H1 (cell line): ENCODE measurements around the gene NFATC4. TPM values are rescaled to one million over a fixed set of nuclear protein-coding genes. Genes with fewer than 3 reads are reported as not detected.

Experiments
- CTCF ChIA-PET: fragments of 300-600 bp; sonication (Branson Sonifier 250); formaldehyde crosslinking; loops from one replicate; lab custom pipeline; 2021; ENCODE audit not compliant: partially characterized antibody; lab: Charles Lee
- POLR2A ChIA-PET: fragments of 300-600 bp; sonication (Branson Sonifier 250); formaldehyde crosslinking; loops from one replicate; lab custom pipeline; 2021; ENCODE audit warnings: inconsistent platforms; ENCODE audit not compliant: partially characterized antibody; lab: Charles Lee
- DNase-seq, 2 experiments: peaks; one replicate each; pipeline versions ENCODE4 v3.0.0 to v3.0.0-alpha.2; 2010 to 2022; ENCODE audit warnings: low spot score in 2 of 2, low read depth in 1 of 2, mixed read lengths in 1 of 2
- FAIRE-seq: peaks from 2 replicates; lab custom pipeline; 2011; peaks lifted over from hg19 to GRCh38; lab: Jason Lieb, UNC
- H2AFZ ChIP-seq: 2 replicates; pipeline ENCODE4 v1.8.1; 2012; ENCODE audit warnings: low read length, inconsistent platforms
- H2AK5ac ChIP-seq: 2 replicates; pipeline ENCODE4 v1.6.1; 2013; ENCODE audit warnings: low read depth, low read length
- H2BK120ac ChIP-seq: replicated peaks from 2 replicates; pipeline ENCODE3; 2013; ENCODE audit warnings: low read depth, low read length, inconsistent platforms
- H2BK12ac ChIP-seq: 2 replicates; pipeline ENCODE4 v1.6.1; 2013; ENCODE audit warnings: low read depth, low read length
- H2BK15ac ChIP-seq: 2 replicates; pipeline ENCODE4 v1.6.1; 2013; ENCODE audit warnings: low read length
- H2BK20ac ChIP-seq: 2 replicates; pipeline ENCODE4 v1.6.1; 2013; ENCODE audit warnings: low read length
- H2BK5ac ChIP-seq: 2 replicates; pipeline ENCODE4 v1.6.1; 2013; ENCODE audit warnings: low read depth, low read length
- H3K14ac ChIP-seq: 2 replicates; pipeline ENCODE4 v1.6.1; 2013; ENCODE audit warnings: inconsistent platforms; ENCODE audit not compliant: insufficient read length
- H3K18ac ChIP-seq: 2 replicates; pipeline ENCODE4 v1.6.1; 2013; ENCODE audit warnings: low read length; ENCODE audit errors: extremely low read depth
- H3K23ac ChIP-seq: 2 replicates; pipeline ENCODE4 v1.6.1; 2013; ENCODE audit warnings: inconsistent platforms; ENCODE audit not compliant: insufficient read length
- H3K23me2 ChIP-seq: 2 replicates; pipeline ENCODE4 v1.6.1; 2013; ENCODE audit warnings: low read depth, low read length
- H3K27ac ChIP-seq: 2 replicates; pipeline ENCODE4 v1.6.1; 2011; ENCODE audit warnings: low read depth, low read length, inconsistent platforms
- H3K27me3 ChIP-seq, 4 experiments: replicated peaks in 1 of 4; 1 replicate in 1 of 4; 2 replicates in 3 of 4; pipeline versions ENCODE4 v1.6.1 to v1.8.1; 2011 to 2013; ENCODE audit warnings: low read length in 3 of 4, mild to moderate bottlenecking in 3 of 4, inconsistent platforms in 2 of 4, mixed read lengths in 2 of 4, moderate library complexity in 1 of 4; ENCODE audit not compliant: control insufficient read depth in 3 of 4, insufficient read depth in 3 of 4; ENCODE audit errors: extremely low read depth in 1 of 4
- H3K36me3 ChIP-seq, 4 experiments: 2 replicates each; pipeline versions ENCODE4 v1.6.1 to v1.8.1; 2011 to 2013; ENCODE audit warnings: mild to moderate bottlenecking in 4 of 4, low read length in 3 of 4, moderate library complexity in 2 of 4, control low read depth in 1 of 4, inconsistent platforms in 1 of 4; ENCODE audit not compliant: insufficient read depth in 4 of 4, control insufficient read depth in 2 of 4
- H3K4ac ChIP-seq: replicated peaks from 2 replicates; pipeline ENCODE3; 2013; ENCODE audit warnings: low read length, low read depth, mixed read lengths, inconsistent platforms; ENCODE audit not compliant: insufficient read length
- H3K4me1 ChIP-seq, 4 experiments: replicated peaks in 1 of 4; 1 replicate in 1 of 4; 2 replicates in 3 of 4; pipeline versions ENCODE4 v1.6.1 to v1.8.1; 2011 to 2013; ENCODE audit warnings: low read length in 3 of 4, inconsistent platforms in 2 of 4, mixed read lengths in 1 of 4; ENCODE audit not compliant: insufficient read depth in 4 of 4, control insufficient read depth in 3 of 4
- H3K4me2 ChIP-seq, 2 experiments: 2 replicates each; pipeline versions ENCODE4 v1.6.1 to v1.8.1; 2011 to 2013; ENCODE audit warnings: low read depth in 2 of 2, low read length in 2 of 2, control low read depth in 1 of 2, inconsistent platforms in 1 of 2, mild to moderate bottlenecking in 1 of 2; ENCODE audit not compliant: insufficient read depth in 1 of 2
- H3K4me3 ChIP-seq, 4 experiments: fragments of 200-600, 300-600 bp in 1 of 4; sonication (generic), shearing (Covaris generic), sonication (Bioruptor Twin) in 1 of 4; 2 replicates each; pipeline versions ENCODE4 v1.5.1 to v1.8.1; 2011 to 2016; ENCODE audit warnings: low read length in 4 of 4, low read depth in 3 of 4, control low read depth in 2 of 4, inconsistent platforms in 2 of 4, mild to moderate bottlenecking in 2 of 4, mixed read lengths in 1 of 4, moderate library complexity in 1 of 4; ENCODE audit not compliant: insufficient read depth in 2 of 4; ENCODE audit errors: extremely low read depth in 1 of 4
- H3K56ac ChIP-seq: replicated peaks from 2 replicates; pipeline ENCODE3; 2013; ENCODE audit warnings: low read depth, mild to moderate bottlenecking, mixed read lengths, low read length, inconsistent platforms; ENCODE audit not compliant: insufficient read length
- H3K79me1 ChIP-seq: 2 replicates; pipeline ENCODE4 v1.6.1; 2013; ENCODE audit warnings: low read depth, low read length, control low read depth
- H3K79me2 ChIP-seq, 2 experiments: 2 replicates each; pipeline versions ENCODE4 v1.6.1 to v1.8.1; 2012 to 2013; ENCODE audit warnings: low read length in 2 of 2, mild to moderate bottlenecking in 2 of 2, inconsistent platforms in 1 of 2; ENCODE audit not compliant: insufficient read depth in 2 of 2, control insufficient read depth in 1 of 2
- H3K9ac ChIP-seq, 4 experiments: replicated peaks in 1 of 4; 1 replicate in 1 of 4; 2 replicates in 3 of 4; pipeline versions ENCODE4 v1.6.1 to v1.8.1; 2011 to 2013; ENCODE audit warnings: low read depth in 3 of 4, low read length in 3 of 4, control low read depth in 2 of 4, mild to moderate bottlenecking in 2 of 4, moderate library complexity in 2 of 4, inconsistent platforms in 1 of 4; ENCODE audit errors: extremely low read depth in 1 of 4
- H3K9me3 ChIP-seq, 2 experiments: 2 replicates each; pipeline versions ENCODE4 v1.6.1 to v1.8.1; 2012 to 2013; ENCODE audit warnings: mild to moderate bottlenecking in 2 of 2, moderate library complexity in 2 of 2, control low read depth in 1 of 2, inconsistent platforms in 1 of 2, low read depth in 1 of 2, low read length in 1 of 2, mixed read lengths in 1 of 2; ENCODE audit not compliant: insufficient read depth in 2 of 2
- H4K20me1 ChIP-seq, 2 experiments: replicated peaks in 1 of 2; 2 replicates each; pipeline versions ENCODE3 to v1.8.1; 2011 to 2013; ENCODE audit warnings: inconsistent platforms in 2 of 2, low read length in 2 of 2, mild to moderate bottlenecking in 1 of 2; ENCODE audit not compliant: insufficient read depth in 2 of 2, control insufficient read depth in 1 of 2
- H4K5ac ChIP-seq: 2 replicates; pipeline ENCODE4 v1.6.1; 2013; ENCODE audit warnings: low read length, low read depth, mixed read lengths, inconsistent platforms; ENCODE audit not compliant: insufficient read length
- H4K8ac ChIP-seq: 2 replicates; pipeline ENCODE4 v1.8.0; 2013; ENCODE audit warnings: mild to moderate bottlenecking, moderate library complexity, low read length, inconsistent platforms; ENCODE audit not compliant: insufficient read depth; ENCODE audit errors: extremely low read depth
- H4K91ac ChIP-seq: replicated peaks from 2 replicates; pipeline ENCODE3; 2013; ENCODE audit warnings: low read length, mixed read lengths, inconsistent platforms; ENCODE audit not compliant: insufficient read length
- CHD2 ChIP-seq: IDR thresholded peaks from 2 replicates; pipeline ENCODE4 v1.6.1; 2012; ENCODE audit warnings: low read length, improper control_type of control experiment
- CTBP2 ChIP-seq: IDR thresholded peaks from 2 replicates; pipeline ENCODE4 v1.7.0; 2011; ENCODE audit warnings: borderline replicate concordance, mild to moderate bottlenecking, moderate library complexity, mixed read lengths, low read length; ENCODE audit not compliant: insufficient read depth, insufficient read length
- E2F6 ChIP-seq: IDR thresholded peaks from 2 replicates; pipeline ENCODE4 v1.6.1; 2012; ENCODE audit warnings: inconsistent platforms
- JUN ChIP-seq: IDR thresholded peaks from 2 replicates; pipeline ENCODE4 v1.6.1; 2011; ENCODE audit warnings: low read depth, mild to moderate bottlenecking, improper control_type of control experiment, low read length
- NRF1 ChIP-seq: IDR thresholded peaks from 2 replicates; pipeline ENCODE4 v1.6.1; 2011; ENCODE audit warnings: mild to moderate bottlenecking, low read depth, low read length, improper control_type of control experiment
- POU5F1 ChIP-seq: IDR thresholded peaks from 2 replicates; pipeline ENCODE4 v1.6.1; 2011; ENCODE audit warnings: low read depth, mild to moderate bottlenecking, low read length, moderate library complexity
- SAP30 ChIP-seq: fragments of 300-600 bp; sonication (generic); IDR thresholded peaks from 2 replicates; pipeline ENCODE4 v1.7.1; 2012; ENCODE audit warnings: low read length, moderate library complexity, mild to moderate bottlenecking, inconsistent platforms; ENCODE audit not compliant: insufficient read depth, insufficient replicate concordance
- SIN3A ChIP-seq, 2 experiments: IDR thresholded peaks in 1 of 2; conservative IDR thresholded peaks in 1 of 2; 2 replicates each; pipeline ENCODE4 v1.6.1; 2011 to 2012; ENCODE audit warnings: low read length in 2 of 2, improper control_type of control experiment in 1 of 2, low read depth in 1 of 2, mild to moderate bottlenecking in 1 of 2
- SP1 ChIP-seq: IDR thresholded peaks from 2 replicates; pipeline ENCODE4 v1.6.1; 2011; ENCODE audit warnings: low read depth, low read length
- SP4 ChIP-seq: IDR thresholded peaks from 2 replicates; pipeline ENCODE4 v1.6.1; 2012; ENCODE audit warnings: low read length, inconsistent platforms
- TAF1 ChIP-seq: IDR thresholded peaks from 2 replicates; pipeline ENCODE4 v1.6.1; 2011; ENCODE audit warnings: mild to moderate bottlenecking, low read depth, low read length
- TBP ChIP-seq: IDR thresholded peaks from 2 replicates; pipeline ENCODE4 v1.6.1; 2011; ENCODE audit warnings: low read depth, low read length, improper control_type of control experiment
- YY1 ChIP-seq: IDR thresholded peaks from 2 replicates; pipeline ENCODE4 v1.6.1; 2011; ENCODE audit warnings: low read depth, mild to moderate bottlenecking, low read length
- WGBS, 2 experiments: shearing (Covaris generic) in 1 of 2; methylation state at CpG; one replicate each; pipeline versions ENCODE4 v1.1.6 to v1.1.7; 2013 to 2015; ENCODE audit warnings: low lambda C conversion rate in 2 of 2, mixed read lengths in 2 of 2, inconsistent platforms in 1 of 2, low coverage in 1 of 2, missing lambda C conversion rate in 1 of 2; ENCODE audit not compliant: insufficient replicate concordance in 2 of 2, insufficient coverage in 1 of 2, insufficient read length in 1 of 2; ENCODE audit errors: extremely low coverage in 1 of 2, missing lambda C conversion rate in 1 of 2; 5-methylcytosine and 5-hydroxymethylcytosine counted together
- polyA plus RNA-seq, 7 experiments: library from polyadenylated mRNA; depleted of rRNA in 3 of 7; stranded (reverse) in 5 of 7; unstranded in 2 of 7; fragments of >200 nt in 5 of 7; fragments of 200-250 nt in 2 of 7; gene quantifications; 1 replicate in 5 of 7; 2 replicates in 1 of 7; 4 replicates in 1 of 7; pipeline versions ENCODE4 v1.2.1 to v1.2.3, GENCODE V29; 2011 to 2013; ENCODE audit warnings: missing spikeins in 2 of 7, mixed read lengths in 2 of 7
- total RNA-seq: library from RNA; stranded (reverse); fragmentation: NEBNext Ultra II Directional; extraction: Animal tissue kit (Norgen Biotek cat#: 25700); gene quantifications from 2 replicates; pipeline ENCODE4 v1.2.1, GENCODE V29; 2021

The NFATC4 gene
- total and polyA plus RNA-seq, 2 of the 8 experiments (the other 6 are each of a cell fraction or from before 2014, with no cell fraction given), result 47.3 to 50.3 TPM

DNA sequence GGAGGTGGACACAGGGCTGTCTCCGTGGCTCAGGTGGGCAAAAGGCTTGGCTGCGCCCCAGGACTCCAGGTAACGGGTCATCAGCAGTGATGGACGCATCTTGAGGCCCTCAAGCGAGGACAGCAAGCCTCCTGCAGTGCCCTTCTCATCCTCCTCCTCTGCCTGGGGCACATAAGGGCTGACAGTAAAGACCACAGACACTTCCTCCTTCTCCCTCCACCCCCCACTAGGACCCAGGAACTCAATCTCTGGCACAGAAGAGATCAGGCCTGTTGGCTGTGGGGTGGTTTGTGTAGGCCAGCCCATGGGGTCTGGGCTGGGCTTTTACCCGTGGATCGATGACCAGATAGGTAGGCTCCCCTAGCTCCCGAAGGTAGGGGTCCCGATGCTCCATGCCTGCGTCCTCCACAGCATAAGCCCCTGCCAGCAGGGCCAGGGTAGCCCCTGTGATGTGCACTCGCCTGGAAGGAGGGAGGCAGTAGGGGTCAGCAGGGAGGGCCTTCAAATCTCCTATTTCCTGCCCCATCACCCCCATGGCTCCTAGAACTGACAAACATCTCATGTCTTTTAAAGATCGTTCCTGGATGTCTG lies 38.8 kb upstream of the NFATC4 start:
- Histone ChIP-seq H2BK15ac (peak overlapping the region; percentile 1; the same call in 1 of the 2 replicates), H3K36me3 (no peaks in the 10 kb centered on the region), H2BK20ac (no peak overlapping the region), H3K18ac (no peak overlapping the region), H3K79me1 (no peaks in the 10 kb centered on the region), H3K9me3 (no peaks in the 10 kb centered on the region), H3K56ac (no peak overlapping the region), H3K23me2 (peaks cover 8% of the 10 kb centered on the region), H2AFZ (no peak overlapping the region), H3K27ac (no peak overlapping the region), H3K4me3 (no peak overlapping the region), H3K4me1 (peaks cover 0 to 6% (median 5%) of the 10 kb centered on the region in 4 experiments; a peak in 5 of 7 replicates), H3K4ac (no peak overlapping the region), H4K5ac (no peak overlapping the region), H2BK120ac (no peak overlapping the region), H3K14ac (no peak overlapping the region), H3K27me3 (peaks cover 12 to 59% (median 26%) of the 10 kb centered on the region in 4 experiments), H3K9ac (no peak overlapping the region), H3K23ac (no peak overlapping the region), H4K20me1 (no peaks in the 10 kb centered on the region), H2AK5ac (no peak overlapping the region), H4K8ac (no peak overlapping the region; the same call in none of the 2 replicates), H4K91ac (no peak overlapping the region), H2BK12ac (no peak overlapping the region), H3K4me2 (no peak overlapping the region), H3K79me2 (no peaks in the 10 kb centered on the region), H2BK5ac (no peak overlapping the region)
- FAIRE-seq (no peak), DNase-seq (no peak)
- ChIA-PET CTCF (interaction anchor here (0.6 to 27.8 kb wide), 15 partner anchors 8 to 98 kb away, joined by 3 to 664 read pairs (median 5); partner anchors contain the start of genes CBLN3, CIDEB, KHNYN and LTB4R), POLR2A (no interaction called here)
- 82% methylated on average over 12 of the region's 12 CpGs; no CpG with 5 or more reads in 1 of the 2 experiments for WGBS, 2 experiments
- TF ChIP-seq CTBP2 (no peak), TAF1 (no peak), POU5F1 (no peak), JUN (no peak), SP1 (no peak), YY1 (no peak), SP4 (no peak), SAP30 (no peak), E2F6 (no peak), SIN3A (conservative IDR thresholded peaks at IDR 0.05 in 1 of 2, IDR thresholded peaks at IDR 0.05 in 1 of 2; ENCODE audit: low read depth in 1 of 2, low read length in 2 of 2) (no peak), CHD2 (no peak), NRF1 (no peak), TBP (no peak)
